ENCODE measurements around the gene ACAP1. TPM values are rescaled to one million over a fixed set of nuclear protein-coding genes. Genes with fewer than 3 reads are reported as not detected.

Gene ACAP1
- total and polyA plus RNA-seq, 9 of the 15 experiments (the other 6 are each of a cell fraction or from before 2014, with no cell fraction given), result 0.15 to 8.5 (median 2.4) TPM

DNA sequence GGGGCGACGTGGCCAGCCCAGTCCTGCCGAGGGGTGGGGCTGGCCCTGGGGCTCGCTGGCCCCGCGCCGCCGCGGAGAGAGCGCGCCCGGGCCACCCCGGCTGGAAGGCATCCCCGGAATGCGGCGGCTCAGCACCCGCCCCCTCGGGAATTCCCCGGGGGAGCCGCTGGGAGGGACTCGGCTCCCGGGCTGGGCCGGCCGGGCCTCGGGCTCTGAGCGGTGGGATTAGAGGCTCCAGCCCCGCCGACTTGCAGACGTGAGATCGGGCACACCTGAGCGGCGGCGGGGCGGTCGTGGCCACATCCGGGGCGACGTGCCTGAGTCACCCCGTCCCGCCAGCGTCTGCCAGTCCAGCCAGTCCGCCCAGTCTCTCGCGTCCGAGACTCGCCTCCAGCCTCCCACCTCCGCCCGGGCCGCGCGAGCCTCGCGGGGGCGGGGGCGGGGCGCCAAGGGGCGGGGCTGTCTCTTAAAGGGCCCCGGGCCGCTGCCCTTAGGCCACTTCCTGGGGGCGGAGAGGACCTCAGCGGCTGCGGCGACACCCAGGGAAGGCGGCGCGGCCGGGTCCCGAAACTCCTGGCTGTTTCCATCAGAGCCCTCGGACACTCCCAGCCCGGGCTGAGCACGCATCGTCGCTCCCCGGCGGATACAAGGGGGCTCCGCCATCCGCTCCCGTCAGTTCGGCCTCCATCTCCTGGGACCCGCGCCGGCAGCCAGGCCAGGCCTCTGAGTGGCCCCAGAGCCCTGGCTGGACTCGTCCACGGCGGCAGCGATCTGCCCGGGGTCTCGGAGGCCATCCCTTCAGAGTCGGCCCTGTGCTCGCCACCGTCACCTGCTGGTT is 15.6 kb downstream of the ACAP1 start, which contains the start of gene KCTD11 (continued):
- TF ChIP-seq SIN3A (IDR thresholded peaks at IDR 0.05; ENCODE audit: borderline replicate concordance in 2 of 2, control insufficient read depth in 1 of 2, low read depth in 2 of 2, low read length in 2 of 2), result peak; percentile 16 to 29; a peak in 2 of 4 replicates
- TF ChIP-seq, protein P1, sequence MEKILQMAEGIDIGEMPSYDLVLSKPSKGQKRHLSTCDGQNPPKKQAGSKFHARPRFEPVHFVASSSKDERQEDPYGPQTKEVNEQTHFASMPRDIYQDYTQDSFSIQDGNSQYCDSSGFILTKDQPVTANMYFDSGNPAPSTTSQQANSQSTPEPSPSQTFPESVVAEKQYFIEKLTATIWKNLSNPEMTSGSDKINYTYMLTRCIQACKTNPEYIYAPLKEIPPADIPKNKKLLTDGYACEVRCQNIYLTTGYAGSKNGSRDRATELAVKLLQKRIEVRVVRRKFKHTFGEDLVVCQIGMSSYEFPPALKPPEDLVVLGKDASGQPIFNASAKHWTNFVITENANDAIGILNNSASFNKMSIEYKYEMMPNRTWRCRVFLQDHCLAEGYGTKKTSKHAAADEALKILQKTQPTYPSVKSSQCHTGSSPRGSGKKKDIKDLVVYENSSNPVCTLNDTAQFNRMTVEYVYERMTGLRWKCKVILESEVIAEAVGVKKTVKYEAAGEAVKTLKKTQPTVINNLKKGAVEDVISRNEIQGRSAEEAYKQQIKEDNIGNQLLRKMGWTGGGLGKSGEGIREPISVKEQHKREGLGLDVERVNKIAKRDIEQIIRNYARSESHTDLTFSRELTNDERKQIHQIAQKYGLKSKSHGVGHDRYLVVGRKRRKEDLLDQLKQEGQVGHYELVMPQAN (IDR thresholded peaks at IDR 0.05; ENCODE audit: borderline replicate concordance), result no peak
- TF ChIP-seq ZNF165 (CRISPR knock-in tag; IDR thresholded peaks at IDR 0.05; ENCODE audit: borderline replicate concordance), result no peak
- peak; percentile 74 for TF ChIP-seq POLR2G (IDR thresholded peaks at IDR 0.05; ENCODE audit: low read depth, low read length)
- no peak for TF ChIP-seq RCOR1 (IDR thresholded peaks at IDR 0.05; ENCODE audit: borderline replicate concordance in 1 of 2, low read depth in 2 of 2, low read length in 2 of 2)
- TF ChIP-seq DNMT1 (IDR thresholded peaks at IDR 0.05), result no peak
- TF ChIP-seq, protein P2, sequence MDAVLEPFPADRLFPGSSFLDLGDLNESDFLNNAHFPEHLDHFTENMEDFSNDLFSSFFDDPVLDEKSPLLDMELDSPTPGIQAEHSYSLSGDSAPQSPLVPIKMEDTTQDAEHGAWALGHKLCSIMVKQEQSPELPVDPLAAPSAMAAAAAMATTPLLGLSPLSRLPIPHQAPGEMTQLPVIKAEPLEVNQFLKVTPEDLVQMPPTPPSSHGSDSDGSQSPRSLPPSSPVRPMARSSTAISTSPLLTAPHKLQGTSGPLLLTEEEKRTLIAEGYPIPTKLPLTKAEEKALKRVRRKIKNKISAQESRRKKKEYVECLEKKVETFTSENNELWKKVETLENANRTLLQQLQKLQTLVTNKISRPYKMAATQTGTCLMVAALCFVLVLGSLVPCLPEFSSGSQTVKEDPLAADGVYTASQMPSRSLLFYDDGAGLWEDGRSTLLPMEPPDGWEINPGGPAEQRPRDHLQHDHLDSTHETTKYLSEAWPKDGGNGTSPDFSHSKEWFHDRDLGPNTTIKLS (IDR thresholded peaks at IDR 0.05; ENCODE audit: borderline replicate concordance, low read depth), result no peak; the same call in none of the 2 replicates
- TF ChIP-seq, protein P3, sequence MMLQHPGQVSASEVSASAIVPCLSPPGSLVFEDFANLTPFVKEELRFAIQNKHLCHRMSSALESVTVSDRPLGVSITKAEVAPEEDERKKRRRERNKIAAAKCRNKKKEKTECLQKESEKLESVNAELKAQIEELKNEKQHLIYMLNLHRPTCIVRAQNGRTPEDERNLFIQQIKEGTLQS (IDR thresholded peaks at IDR 0.05), result 0 out of 2 replicates have a peak, but pooled peaks have one; percentile 19
- TF ChIP-seq, protein P3 (CRISPR knock-in tag; conservative IDR thresholded peaks at IDR 0.05), result no peak
- peak; percentile 48; the same call in 1 of the 2 replicates for TF ChIP-seq CXXC5 (CRISPR knock-in tag; IDR thresholded peaks at IDR 0.05)
- no peak for TF ChIP-seq CBFB (CRISPR knock-in tag; IDR thresholded peaks at IDR 0.05)
- TF ChIP-seq ZC3H4 (CRISPR knock-in tag; IDR thresholded peaks at IDR 0.05; ENCODE audit: borderline replicate concordance), result no peak
- TF ChIP-seq ZFP1 (CRISPR knock-in tag; IDR thresholded peaks at IDR 0.05), result no peak
- peak; percentile 16 to 59; a peak in 3 of 4 replicates for TF ChIP-seq MAZ (CRISPR knock-in tag; conservative IDR thresholded peaks at IDR 0.05 in 1 of 2, IDR thresholded peaks at IDR 0.05 in 1 of 2)
- TF ChIP-seq ZNF212 (CRISPR knock-in tag; IDR thresholded peaks at IDR 0.05), result no peak
- TF ChIP-seq GABPB1 (CRISPR knock-in tag; IDR thresholded peaks at IDR 0.05), result peak; percentile 14; the same call in 1 of the 2 replicates
- TF ChIP-seq, protein P4, sequence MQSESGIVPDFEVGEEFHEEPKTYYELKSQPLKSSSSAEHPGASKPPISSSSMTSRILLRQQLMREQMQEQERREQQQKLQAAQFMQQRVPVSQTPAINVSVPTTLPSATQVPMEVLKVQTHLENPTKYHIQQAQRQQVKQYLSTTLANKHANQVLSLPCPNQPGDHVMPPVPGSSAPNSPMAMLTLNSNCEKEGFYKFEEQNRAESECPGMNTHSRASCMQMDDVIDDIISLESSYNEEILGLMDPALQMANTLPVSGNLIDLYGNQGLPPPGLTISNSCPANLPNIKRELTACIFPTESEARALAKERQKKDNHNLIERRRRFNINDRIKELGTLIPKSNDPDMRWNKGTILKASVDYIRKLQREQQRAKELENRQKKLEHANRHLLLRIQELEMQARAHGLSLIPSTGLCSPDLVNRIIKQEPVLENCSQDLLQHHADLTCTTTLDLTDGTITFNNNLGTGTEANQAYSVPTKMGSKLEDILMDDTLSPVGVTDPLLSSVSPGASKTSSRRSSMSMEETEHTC (IDR thresholded peaks at IDR 0.05), result no peak
- no peak for TF ChIP-seq NBN (IDR thresholded peaks at IDR 0.05; ENCODE audit: low read depth)

All from K562 (cell line).